Stimulated activated CD4-positive, alpha-beta T cell treated with anti-CD3 and anti-CD28 coated beads, Interleukin-15, amount 100 ng/mL, for 48 hours (primary cell): ENCODE data around the gene UCKL1.
"Not testable (repeated sequence)": the region's sequence is repeated elsewhere in the genome, so short reads cannot be mapped to it uniquely, and the experiment has no call there.

Source experiments
- DNase-seq, 2 donors: peaks; one replicate each; pipeline ENCODE4 v3.0.0-alpha.2; 2020; ENCODE audit warnings: low read depth in 2 of 2

Gene UCKL1

GRCh38 chr20:63955827-63956663, at the start of gene UCKL1:
Gene UCKL1 (minus strand): TSS chr20:63956416. CDS start chr20:63956372, 44 bp downstream.
- peak; percentile 84 to 85 for DNase-seq

GRCh38 chr20:64005394-64005793, 49.2 kb upstream of the UCKL1 start:
- no peak for DNase-seq

- DNase-seq: no peak
Measured at GRCh38 chr20:64003960-64004725, 47.9 kb upstream of the UCKL1 start.

GRCh38 chr20:64001607-64002011, 45.4 kb upstream of the UCKL1 start:
- DNase-seq: no peak

GRCh38 chr20:64000906-64001305, 44.7 kb upstream of the UCKL1 start:
- no peak for DNase-seq

- DNase-seq: no peak
Measured at GRCh38 chr20:63982937-63983336, 26.7 kb upstream of the UCKL1 start.

GRCh38 chr20:63980806-63981728, 24.9 kb upstream of the UCKL1 start, which contains the start of gene PRPF6:
Gene PRPF6 (plus strand): TSS chr20:63981132. CDS start chr20:63981246, 114 bp downstream.
- DNase-seq: peak; percentile 91 to 95

GRCh38 chr20:63980317-63980805, 24.1 kb upstream of the UCKL1 start:
- DNase-seq: peak in 1 of 2 donors; percentile 40

GRCh38 chr20:63979557-63980316, 23.5 kb upstream of the UCKL1 start, which contains the start of gene SAMD10:
Gene SAMD10 (minus strand): TSS chr20:63979642. CDS start chr20:63979467, 175 bp downstream.
- DNase-seq: peak; percentile 72 to 86

GRCh38 chr20:63979229-63979556, 23.0 kb upstream of the UCKL1 start:
- DNase-seq: no peak

GRCh38 chr20:63978319-63979228, 22.4 kb upstream of the UCKL1 start:
- DNase-seq: no peak

GRCh38 chr20:63977739-63978276, 21.6 kb upstream of the UCKL1 start:
- DNase-seq: peak in 1 of 2 donors; percentile 39

- no peak for DNase-seq
Measured at GRCh38 chr20:63976980-63977738, 20.9 kb upstream of the UCKL1 start.

GRCh38 chr20:63976511-63976910, 20.3 kb upstream of the UCKL1 start:
- DNase-seq: not testable (repeated sequence)

GRCh38 chr20:63974402-63975200, 18.4 kb upstream of the UCKL1 start:
- DNase-seq: no peak

GRCh38 chr20:63973636-63974401, 17.6 kb upstream of the UCKL1 start:
- DNase-seq: peak in 1 of 2 donors; percentile 68

- DNase-seq: no peak
Measured at GRCh38 chr20:63973160-63973479, 16.9 kb upstream of the UCKL1 start.
